Left ventricle myocardium inferior (tissue), 1 donor: ENCODE results near the gene DIMT1. TPM values are rescaled to one million over a fixed set of nuclear protein-coding genes. Genes with fewer than 3 reads are reported as not detected.

Source experiments
- DNase-seq: peaks from one replicate; pipeline ENCODE4 v3.0.0-alpha.2; 2020
- H3K27ac ChIP-seq: fragments of 200-600 bp; replicated peaks from 2 replicates; pipeline ENCODE4 v1.8.0; 2021
- H3K27me3 ChIP-seq: fragments of 200-600 bp; 2 replicates; pipeline ENCODE4 v1.8.0; 2021; ENCODE audit warnings: low read depth
- H3K36me3 ChIP-seq: fragments of 200-600 bp; 2 replicates; pipeline ENCODE4 v1.8.0; 2021
- H3K4me1 ChIP-seq: fragments of 200-600 bp; 2 replicates; pipeline ENCODE4 v1.8.0; 2021
- H3K4me3 ChIP-seq: fragments of 200-600 bp; 2 replicates; pipeline ENCODE4 v1.8.0; 2021; ENCODE audit warnings: mild to moderate bottlenecking, moderate library complexity
- H3K9me3 ChIP-seq: fragments of 200-600 bp; replicated peaks from 2 replicates; pipeline ENCODE4 v1.8.0; 2021
- intact Hi-C: fragments of 100-400 bp; cut with micrococcal nuclease; formaldehyde crosslinking; loops from one replicate; pipeline ENCODE4 v1.11.0; 2022
- total RNA-seq: library from RNA; stranded (reverse); fragmentation: NEBNext Ultra II Directional; extraction: Animal tissue kit (Norgen Biotek cat#: 25700); gene quantifications from one replicate; pipeline ENCODE4 v1.2.1, GENCODE V29; 2021
- TF ChIP-seq, protein P1 (sequence below): fragments of 200-600 bp; IDR thresholded peaks from 2 replicates; pipeline ENCODE4 v1.8.0; 2021; ENCODE audit warnings: antibody characterized with exemption, mild to moderate bottlenecking, borderline replicate concordance
- donor health status: DM: no; HTN: yes; CAD: no; lungs with severe emphysema.

The DIMT1 gene
- total RNA-seq, 1 donor from 2014 or later: 16.9 TPM

DNA sequence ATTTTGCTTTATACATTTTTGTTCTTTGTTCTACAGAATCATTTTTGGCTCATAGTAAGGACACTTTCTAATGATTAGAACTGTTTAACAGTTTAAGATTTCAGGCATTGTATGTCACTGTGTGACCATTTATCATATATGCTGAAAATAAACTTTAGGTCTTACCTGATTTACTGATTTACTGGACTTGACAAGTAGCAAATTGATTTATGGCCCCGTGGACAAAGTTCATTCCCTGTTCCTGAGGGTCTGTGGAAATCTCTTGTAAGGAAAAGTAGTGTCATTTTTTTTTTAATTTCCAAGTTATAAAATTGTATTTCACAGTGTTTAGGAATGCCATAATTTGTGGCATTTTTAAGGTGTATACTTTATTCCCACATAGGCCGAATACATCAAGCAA, 57.0 kb downstream of the DIMT1 start:
- no peak overlapping the region for H3K27ac ChIP-seq
- intact Hi-C loops: no loop called here
- no peaks in the 10 kb centered on the region for H3K27me3 ChIP-seq
- peaks cover 21% of the 10 kb centered on the region for H3K36me3 ChIP-seq
- H3K9me3 ChIP-seq: no peaks in the 10 kb centered on the region
- TF ChIP-seq, protein P1, sequence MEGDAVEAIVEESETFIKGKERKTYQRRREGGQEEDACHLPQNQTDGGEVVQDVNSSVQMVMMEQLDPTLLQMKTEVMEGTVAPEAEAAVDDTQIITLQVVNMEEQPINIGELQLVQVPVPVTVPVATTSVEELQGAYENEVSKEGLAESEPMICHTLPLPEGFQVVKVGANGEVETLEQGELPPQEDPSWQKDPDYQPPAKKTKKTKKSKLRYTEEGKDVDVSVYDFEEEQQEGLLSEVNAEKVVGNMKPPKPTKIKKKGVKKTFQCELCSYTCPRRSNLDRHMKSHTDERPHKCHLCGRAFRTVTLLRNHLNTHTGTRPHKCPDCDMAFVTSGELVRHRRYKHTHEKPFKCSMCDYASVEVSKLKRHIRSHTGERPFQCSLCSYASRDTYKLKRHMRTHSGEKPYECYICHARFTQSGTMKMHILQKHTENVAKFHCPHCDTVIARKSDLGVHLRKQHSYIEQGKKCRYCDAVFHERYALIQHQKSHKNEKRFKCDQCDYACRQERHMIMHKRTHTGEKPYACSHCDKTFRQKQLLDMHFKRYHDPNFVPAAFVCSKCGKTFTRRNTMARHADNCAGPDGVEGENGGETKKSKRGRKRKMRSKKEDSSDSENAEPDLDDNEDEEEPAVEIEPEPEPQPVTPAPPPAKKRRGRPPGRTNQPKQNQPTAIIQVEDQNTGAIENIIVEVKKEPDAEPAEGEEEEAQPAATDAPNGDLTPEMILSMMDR: no peak
- peaks cover 3% of the 10 kb centered on the region for H3K4me1 ChIP-seq
- no peak overlapping the region for H3K4me3 ChIP-seq
- no peak for DNase-seq

DNA sequence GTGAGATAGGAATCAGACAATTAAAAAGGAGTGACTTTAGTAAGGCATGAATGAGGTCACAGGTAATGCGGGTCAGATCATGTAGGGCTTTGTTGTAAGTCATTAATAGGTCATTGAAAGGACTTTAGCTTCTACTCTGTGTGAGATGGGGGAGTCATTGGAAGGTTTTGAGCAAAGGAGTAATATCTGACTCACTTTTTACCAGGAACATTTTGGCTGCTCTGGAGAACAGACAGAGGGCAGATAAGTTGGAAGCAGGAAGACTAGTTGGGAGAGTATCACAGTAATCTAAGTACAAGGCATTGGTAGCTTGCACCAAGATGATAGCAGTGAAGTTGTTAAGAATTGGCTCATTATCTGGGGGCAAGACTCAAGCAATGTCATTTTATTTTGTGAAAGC, 60.3 kb downstream of the DIMT1 start:
- no peak overlapping the region for H3K4me3 ChIP-seq
- intact Hi-C loops: no loop called here
- DNase-seq: no peak
- TF ChIP-seq, protein P1: no peak
- H3K27ac ChIP-seq: no peak overlapping the region
- no peaks in the 10 kb centered on the region for H3K27me3 ChIP-seq
- no peaks in the 10 kb centered on the region for H3K36me3 ChIP-seq
- no peaks in the 10 kb centered on the region for H3K9me3 ChIP-seq
- H3K4me1 ChIP-seq: no peaks in the 10 kb centered on the region

DNA sequence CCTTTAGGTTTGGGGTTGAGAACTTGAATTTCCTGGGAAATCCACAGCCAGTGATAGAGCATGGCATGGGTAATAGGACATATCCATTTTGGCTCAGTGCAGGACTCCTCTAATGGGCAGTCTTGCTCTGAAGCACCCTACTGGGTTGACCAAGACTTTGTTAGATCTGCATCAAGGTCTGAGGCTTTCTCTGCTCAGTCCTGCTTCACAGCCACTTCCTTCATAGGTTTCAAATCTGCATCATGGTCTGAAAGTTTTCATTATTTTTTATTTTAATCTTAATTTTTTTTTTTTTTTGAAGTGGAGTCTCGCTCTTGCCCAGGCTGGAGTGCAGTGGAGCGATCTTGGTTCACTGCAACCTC, 61.2 kb downstream of the DIMT1 start:
- Histone ChIP-seq H3K4me1 (no peaks in the 10 kb centered on the region), H3K4me3 (no peak overlapping the region), H3K27me3 (no peaks in the 10 kb centered on the region), H3K9me3 (no peaks in the 10 kb centered on the region), H3K36me3 (no peaks in the 10 kb centered on the region), H3K27ac (no peak overlapping the region)
- intact Hi-C loops: no loop called here
- no peak for DNase-seq
- TF ChIP-seq, protein P1: no peak

DNA sequence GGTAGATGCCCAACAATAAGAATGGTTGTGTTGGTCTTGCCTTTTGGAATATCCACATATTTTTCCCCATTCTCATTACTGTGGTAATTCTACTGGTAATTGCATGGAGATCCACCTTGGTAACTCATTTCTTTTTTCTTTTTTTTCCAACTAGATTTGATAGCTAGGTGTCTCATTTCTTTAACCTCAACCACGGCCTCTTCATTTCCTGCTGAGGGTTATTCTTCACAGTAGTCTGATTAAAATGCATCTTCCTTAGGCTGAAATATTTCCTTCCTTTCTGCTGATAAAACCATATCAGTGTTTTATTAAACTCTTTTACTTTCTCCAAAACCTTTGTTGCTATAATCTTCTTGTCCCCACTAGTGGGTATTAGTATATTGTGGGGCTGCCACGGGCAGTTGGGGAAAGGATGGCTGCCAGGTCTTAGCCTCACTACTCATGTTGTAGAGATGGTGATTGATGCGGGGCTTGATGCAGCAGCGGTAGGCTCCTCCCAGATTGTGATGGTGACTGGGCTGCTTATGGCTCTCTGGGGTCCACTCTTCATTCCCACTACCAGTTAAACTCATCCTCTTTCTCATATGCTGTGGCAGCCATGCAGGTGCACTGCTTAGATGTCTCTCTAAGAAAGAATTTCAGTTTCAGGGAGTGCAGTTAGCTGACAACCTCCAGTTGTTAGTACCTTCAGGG, 61.8 kb downstream of the DIMT1 start:
- no peaks in the 10 kb centered on the region for H3K36me3 ChIP-seq
- H3K4me1 ChIP-seq: no peaks in the 10 kb centered on the region
- H3K4me3 ChIP-seq: no peak overlapping the region
- no peak overlapping the region for H3K27ac ChIP-seq
- intact Hi-C loops: no loop called here
- no peaks in the 10 kb centered on the region for H3K27me3 ChIP-seq
- H3K9me3 ChIP-seq: no peaks in the 10 kb centered on the region
- DNase-seq: no peak
- TF ChIP-seq, protein P1: no peak

DNA sequence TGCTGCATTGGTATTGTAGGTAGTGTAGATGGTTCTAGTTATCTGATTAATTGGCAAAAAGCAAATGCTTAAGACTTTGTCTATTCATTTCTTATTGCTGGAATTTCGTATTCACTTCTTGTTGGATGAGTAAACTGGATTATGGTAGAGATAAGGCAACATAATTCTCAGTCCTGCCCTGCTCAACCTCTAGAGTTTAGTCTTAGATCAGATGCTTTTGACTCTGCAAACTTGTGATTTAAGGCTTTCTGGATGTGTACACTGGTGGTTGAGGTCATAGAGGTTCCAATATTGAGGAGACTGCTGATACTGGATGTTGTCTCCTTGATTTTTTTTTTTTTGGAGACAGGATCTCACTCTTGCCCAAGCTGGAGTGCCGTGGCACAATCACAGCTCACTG, 62.7 kb downstream of the DIMT1 start:
- intact Hi-C loops: no loop called here
- Histone ChIP-seq H3K4me1 (no peaks in the 10 kb centered on the region), H3K36me3 (no peaks in the 10 kb centered on the region), H3K4me3 (no peak overlapping the region), H3K27me3 (no peaks in the 10 kb centered on the region), H3K9me3 (no peaks in the 10 kb centered on the region), H3K27ac (no peak overlapping the region)
- no peak for DNase-seq
- TF ChIP-seq, protein P1: no peak
